K562 (cell line): ENCODE measurements around the gene NT5DC2. TPM values are rescaled to one million over a fixed set of nuclear protein-coding genes. Genes with fewer than 3 reads are reported as not detected.

Experiments
- ATAC-seq: fragments of 200-7000 bp; cut with Tn5 transposase; 3 replicates; pipeline ENCODE4 v1.9.1; 2020; ENCODE audit warnings: moderate library complexity
- BruUV-seq: library from RNA; stranded (reverse); fragments of 400-500 nt; replicated peaks from 2 replicates; lab custom pipeline; 2021; lab: Mats Ljungman, UMichigan
- CTCF ChIA-PET: fragments of 300-600 bp; formaldehyde crosslinking; extraction: SDS; loops from one replicate; lab custom pipeline; 2021; ENCODE audit warnings: low intra/inter-chr PET ratio; lab: Yijun Ruan, JAX
- POLR2A ChIA-PET: fragments of 300-600, 350-650 bp; sonication (Branson Sonifier 250); formaldehyde crosslinking; extraction: SDS; loops from one replicate; lab custom pipeline; 2021; ENCODE audit warnings: antibody characterized with exemption, inconsistent platforms; lab: Yijun Ruan, JAX
- DNase-seq, 4 experiments: peaks; one replicate each; pipeline versions ENCODE4 v3.0.0 to v3.0.0-alpha.2; 2011 to 2018; ENCODE audit warnings: low spot score in 3 of 4, mixed read lengths in 3 of 4; ENCODE audit errors: extremely low read depth in 1 of 4
- FAIRE-seq: peaks from 2 replicates; lab custom pipeline; 2011; peaks lifted over from hg19 to GRCh38; lab: Jason Lieb, UNC
- H2AFZ ChIP-seq: 2 replicates; pipeline ENCODE4 v1.6.0; 2011; ENCODE audit warnings: low read depth, low read length, control low read depth, inconsistent platforms
- H3K27ac ChIP-seq: fragments of 200-600 bp; 3 replicates; pipeline ENCODE4 v1.8.0; 2011; ENCODE audit warnings: low read depth, mild to moderate bottlenecking, control low read depth, inconsistent platforms, low read length, moderate library complexity, mixed read lengths; ENCODE audit errors: extremely low read depth
- H3K27me3 ChIP-seq, 2 experiments: fragments of 300-600 bp in 1 of 2; 2 replicates in 1 of 2; 3 replicates in 1 of 2; pipeline versions ENCODE4 v1.6.0 to v1.8.0; 2011; ENCODE audit warnings: inconsistent platforms in 2 of 2, low read length in 2 of 2, mild to moderate bottlenecking in 1 of 2, mixed read lengths in 1 of 2, moderate library complexity in 1 of 2; ENCODE audit not compliant: control insufficient read depth in 2 of 2, insufficient read depth in 2 of 2
- H3K36me3 ChIP-seq: fragments of 300-600 bp; 3 replicates; pipeline ENCODE4 v1.8.0; 2011; ENCODE audit warnings: mild to moderate bottlenecking, low read length, inconsistent platforms; ENCODE audit not compliant: control insufficient read depth, insufficient read depth
- H3K4me1 ChIP-seq, 2 experiments: fragments of 200-600 bp in 1 of 2; replicated peaks in 1 of 2; 2 replicates in 1 of 2; 3 replicates in 1 of 2; pipeline versions ENCODE4 v1.5.1 to v1.8.0; 2011; ENCODE audit warnings: inconsistent platforms in 2 of 2, low read length in 2 of 2, mild to moderate bottlenecking in 1 of 2, mixed read lengths in 1 of 2, moderate library complexity in 1 of 2; ENCODE audit not compliant: control insufficient read depth in 2 of 2, insufficient read depth in 2 of 2
- H3K4me2 ChIP-seq: 2 replicates; pipeline ENCODE4 v1.6.1; 2011; ENCODE audit warnings: low read length, control low read depth, inconsistent platforms, mixed read lengths; ENCODE audit not compliant: insufficient read depth
- H3K4me3 ChIP-seq: fragments of 200-600 bp; sonication (generic), shearing (Covaris generic); 2 replicates; pipeline ENCODE4 v1.5.1; 2016; ENCODE audit warnings: control low read depth, inconsistent platforms
- H3K79me2 ChIP-seq: fragments of 200-600 bp; 3 replicates; pipeline ENCODE4 v1.8.0; 2011; ENCODE audit warnings: low read length, inconsistent platforms; ENCODE audit not compliant: control insufficient read depth, insufficient read depth
- H3K9ac ChIP-seq, 2 experiments: 2 replicates each; pipeline versions ENCODE4 v1.6.0 to v1.6.1; 2011; ENCODE audit warnings: low read depth in 2 of 2, low read length in 2 of 2, control low read depth in 1 of 2, inconsistent platforms in 1 of 2, mild to moderate bottlenecking in 1 of 2, mixed read lengths in 1 of 2; ENCODE audit not compliant: insufficient read depth in 1 of 2
- H3K9me1 ChIP-seq: one replicate; pipeline ENCODE4 v1.6.0; 2011; ENCODE audit warnings: inconsistent platforms, mild to moderate bottlenecking, low read length, moderate library complexity; ENCODE audit not compliant: control insufficient read depth, insufficient read depth
- H3K9me3 ChIP-seq: replicated peaks from 2 replicates; pipeline ENCODE4 v1.5.1; 2011; ENCODE audit warnings: low read depth, low read length, inconsistent platforms; ENCODE audit not compliant: control insufficient read depth, insufficient read depth
- H4K20me1 ChIP-seq: replicated peaks from 2 replicates; pipeline ENCODE4 v1.6.1; 2011; ENCODE audit warnings: low read length, inconsistent platforms, mixed read lengths; ENCODE audit not compliant: control insufficient read depth, insufficient read depth
- CHCHD3 ChIP-seq: fragments of 250-450 bp; sonication (Bioruptor Pico); IDR thresholded peaks from 2 replicates; pipeline ENCODE4 v2.1.2; 2022; ENCODE audit warnings: mild to moderate bottlenecking
- NONO ChIP-seq, 2 experiments: fragments of 200-400 bp in 1 of 2; fragments of 450-650 bp in 1 of 2; formaldehyde crosslinking in 1 of 2; IDR thresholded peaks; 2 replicates each; pipeline ENCODE4 v1.6.1; 2017; ENCODE audit warnings: low read depth in 2 of 2, mild to moderate bottlenecking in 2 of 2, moderate library complexity in 2 of 2, low read length in 1 of 2
- POLR2B ChIP-seq: fragments of 450-650 bp; IDR thresholded peaks from 2 replicates; pipeline ENCODE4 v1.6.1; 2018; ENCODE audit warnings: low read depth; ENCODE audit not compliant: partially characterized antibody
- PURB ChIP-seq: sonication (generic); formaldehyde crosslinking; IDR thresholded peaks from 2 replicates; pipeline ENCODE4 v1.9.0; 2021; ENCODE audit warnings: low read depth, mild to moderate bottlenecking, missing genetic modification reagents
- ZC3H11A ChIP-seq: IDR thresholded peaks from 2 replicates; pipeline ENCODE4 v1.6.1; 2012; ENCODE audit warnings: low read depth, low read length, improper control_type of control experiment
- ZNF124 ChIP-seq: sonication (generic); formaldehyde crosslinking; IDR thresholded peaks from 2 replicates; pipeline ENCODE4 v1.8.1; 2022; ENCODE audit warnings: missing genetic modification reagents
- ZNF165 ChIP-seq: fragments of 250-450 bp; sonication (Bioruptor Pico); IDR thresholded peaks from 2 replicates; pipeline ENCODE4 v1.4.0; 2020; ENCODE audit warnings: borderline replicate concordance
- ZNF830 ChIP-seq: fragments of 250-450 bp; sonication (Bioruptor Pico); IDR thresholded peaks from 2 replicates; pipeline ENCODE4 v1.5.0; 2021; ENCODE audit warnings: mild to moderate bottlenecking
- WGBS: fragments of 100-300 bp; shearing (Covaris generic); methylation state at CpG from one replicate; pipeline ENCODE4 v1.1.6; 2016; ENCODE audit warnings: low coverage, mixed read lengths; ENCODE audit not compliant: insufficient coverage; ENCODE audit errors: missing lambda C conversion rate; 5-methylcytosine and 5-hydroxymethylcytosine counted together
- in situ Hi-C: fragments of 300-500 bp; cut with MboI; formaldehyde crosslinking; loops from 4 replicates; pipeline ENCODE4 v1.15.0; 2018; ENCODE audit warnings: inconsistent platforms, mixed read lengths
- intact Hi-C: fragments of 100-400 bp; cut with micrococcal nuclease; formaldehyde crosslinking; loops from 2 replicates; pipeline ENCODE4 v1.14.2; 2022
- polyA plus RNA-seq, 8 experiments: library from polyadenylated mRNA; depleted of rRNA in 4 of 8; stranded (reverse) in 5 of 8; unstranded in 3 of 8; fragments of >200 nt; fragmentation: Nextera tagmentation in 2 of 8; fragmentation: Illumina TruSeq in 1 of 8; extraction: Ambion mirVana in 2 of 8; extraction: Trizol in 1 of 8; gene quantifications; 2 replicates each; pipeline versions ENCODE4 v1.2.1 to v1.2.3, GENCODE V29; 2011 to 2014; ENCODE audit warnings: inconsistent platforms in 1 of 8, missing spikeins in 1 of 8
- total RNA-seq, 7 experiments: library from RNA; depleted of rRNA in 6 of 7; stranded (reverse); fragments of >200 nt in 6 of 7; fragmentation: Illumina TruSeq in 2 of 7; extraction: Trizol in 2 of 7; gene quantifications; 2 replicates each; pipeline versions ENCODE4 v1.2.1 to v1.2.3, GENCODE V29; 2011 to 2021; ENCODE audit warnings: low replicate concordance in 1 of 7
- TF ChIP-seq, protein P1 (sequence below): sonication (generic); formaldehyde crosslinking; IDR thresholded peaks from 2 replicates; pipeline ENCODE4 v1.8.1; 2023; ENCODE audit warnings: missing genetic modification reagents, mild to moderate bottlenecking, borderline replicate concordance
- TF ChIP-seq, protein P2 (sequence below): fragments of 450-650 bp; IDR thresholded peaks from 2 replicates; pipeline ENCODE4 v1.6.1; 2017; ENCODE audit warnings: mild to moderate bottlenecking, moderate library complexity
- TF ChIP-seq, protein P3 (sequence below), 2 experiments: fragments of 450-650 bp in 1 of 2; sonication (generic) in 1 of 2; formaldehyde crosslinking; conservative IDR thresholded peaks; 2 replicates each; pipeline versions ENCODE4 v1.4.0 to v1.8.1; 2020 to 2022; ENCODE audit warnings: mild to moderate bottlenecking in 1 of 2, missing genetic modification reagents in 1 of 2
- TF ChIP-seq, protein P4 (sequence below): sonication (generic); formaldehyde crosslinking; IDR thresholded peaks from 2 replicates; pipeline ENCODE4 v1.8.0; 2022; ENCODE audit warnings: missing genetic modification reagents, mild to moderate bottlenecking, borderline replicate concordance

Gene NT5DC2
- total and polyA plus RNA-seq, 9 of the 15 experiments (the other 6 are each of a cell fraction or from before 2014, with no cell fraction given): 25.6 to 168 (median 122) TPM

DNA sequence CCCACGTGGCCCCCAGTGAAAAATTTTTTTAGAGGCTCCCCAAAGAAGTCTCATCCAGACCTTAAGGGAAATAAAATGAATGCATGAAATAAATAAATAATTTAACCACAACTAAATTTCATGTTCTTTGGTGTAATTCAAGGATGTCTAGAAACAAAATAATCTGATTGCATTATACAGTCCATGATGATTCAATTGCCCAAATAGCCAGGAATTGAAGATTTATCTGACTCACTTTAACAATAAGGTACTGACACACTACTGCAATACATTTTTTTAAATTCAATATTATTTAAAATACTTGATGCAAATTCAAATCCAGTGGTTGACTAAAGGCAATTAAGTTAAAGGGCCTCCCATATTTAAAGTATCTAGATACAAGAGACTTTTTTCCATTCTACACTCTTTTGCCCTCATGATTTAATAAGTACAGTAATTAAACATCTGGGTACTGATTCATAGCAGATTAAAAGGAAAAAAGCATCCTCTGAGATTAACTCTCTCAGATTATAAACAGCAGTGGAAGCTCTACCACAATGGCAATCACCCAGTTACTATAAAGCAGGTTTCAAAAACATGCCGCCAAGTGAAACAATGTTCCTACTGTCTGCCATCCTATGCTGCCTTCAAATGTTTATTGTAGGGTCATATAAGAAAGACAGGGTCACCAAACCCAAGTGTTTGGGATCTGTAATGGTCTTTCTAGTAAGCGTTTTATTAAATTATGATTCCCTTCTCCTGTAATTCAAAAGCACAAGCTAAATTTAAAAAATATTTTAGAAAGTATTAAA, 12.6 kb upstream of the NT5DC2 start (continued):
- TF ChIP-seq, protein P1, sequence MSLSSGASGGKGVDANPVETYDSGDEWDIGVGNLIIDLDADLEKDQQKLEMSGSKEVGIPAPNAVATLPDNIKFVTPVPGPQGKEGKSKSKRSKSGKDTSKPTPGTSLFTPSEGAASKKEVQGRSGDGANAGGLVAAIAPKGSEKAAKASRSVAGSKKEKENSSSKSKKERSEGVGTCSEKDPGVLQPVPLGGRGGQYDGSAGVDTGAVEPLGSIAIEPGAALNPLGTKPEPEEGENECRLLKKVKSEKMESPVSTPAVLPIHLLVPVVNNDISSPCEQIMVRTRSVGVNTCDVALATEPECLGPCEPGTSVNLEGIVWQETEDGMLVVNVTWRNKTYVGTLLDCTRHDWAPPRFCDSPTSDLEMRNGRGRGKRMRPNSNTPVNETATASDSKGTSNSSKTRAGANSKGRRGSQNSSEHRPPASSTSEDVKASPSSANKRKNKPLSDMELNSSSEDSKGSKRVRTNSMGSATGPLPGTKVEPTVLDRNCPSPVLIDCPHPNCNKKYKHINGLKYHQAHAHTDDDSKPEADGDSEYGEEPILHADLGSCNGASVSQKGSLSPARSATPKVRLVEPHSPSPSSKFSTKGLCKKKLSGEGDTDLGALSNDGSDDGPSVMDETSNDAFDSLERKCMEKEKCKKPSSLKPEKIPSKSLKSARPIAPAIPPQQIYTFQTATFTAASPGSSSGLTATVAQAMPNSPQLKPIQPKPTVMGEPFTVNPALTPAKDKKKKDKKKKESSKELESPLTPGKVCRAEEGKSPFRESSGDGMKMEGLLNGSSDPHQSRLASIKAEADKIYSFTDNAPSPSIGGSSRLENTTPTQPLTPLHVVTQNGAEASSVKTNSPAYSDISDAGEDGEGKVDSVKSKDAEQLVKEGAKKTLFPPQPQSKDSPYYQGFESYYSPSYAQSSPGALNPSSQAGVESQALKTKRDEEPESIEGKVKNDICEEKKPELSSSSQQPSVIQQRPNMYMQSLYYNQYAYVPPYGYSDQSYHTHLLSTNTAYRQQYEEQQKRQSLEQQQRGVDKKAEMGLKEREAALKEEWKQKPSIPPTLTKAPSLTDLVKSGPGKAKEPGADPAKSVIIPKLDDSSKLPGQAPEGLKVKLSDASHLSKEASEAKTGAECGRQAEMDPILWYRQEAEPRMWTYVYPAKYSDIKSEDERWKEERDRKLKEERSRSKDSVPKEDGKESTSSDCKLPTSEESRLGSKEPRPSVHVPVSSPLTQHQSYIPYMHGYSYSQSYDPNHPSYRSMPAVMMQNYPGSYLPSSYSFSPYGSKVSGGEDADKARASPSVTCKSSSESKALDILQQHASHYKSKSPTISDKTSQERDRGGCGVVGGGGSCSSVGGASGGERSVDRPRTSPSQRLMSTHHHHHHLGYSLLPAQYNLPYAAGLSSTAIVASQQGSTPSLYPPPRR (CRISPR knock-in tag): no peak

DNA sequence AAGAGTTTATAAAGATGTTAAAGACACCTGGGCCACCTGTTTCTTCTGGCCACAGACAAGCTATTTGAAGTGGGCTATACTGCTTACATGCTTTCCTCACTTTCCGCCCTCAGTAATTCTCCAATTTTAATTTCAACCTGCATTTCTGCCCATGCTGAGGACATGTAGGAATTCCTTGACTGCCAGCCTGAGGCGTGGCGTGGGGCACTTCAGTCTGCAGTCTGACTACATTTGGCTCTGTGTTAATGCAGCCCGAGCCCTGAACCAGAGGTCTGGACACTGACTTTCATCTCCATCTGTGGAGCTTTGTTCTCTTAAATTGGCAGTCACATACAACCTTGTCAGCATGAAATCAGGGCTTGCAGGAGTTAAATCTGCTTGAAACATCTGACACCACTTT, 11.3 kb upstream of the NT5DC2 start:
- FAIRE-seq (no peak), ATAC-seq (no peak), DNase-seq (no peak)
- Histone ChIP-seq H3K9ac (no peak overlapping the region), H3K79me2 (peaks cover 16% of the 10 kb centered on the region; the same call in 2 of the 3 replicates), H3K27ac (no peak overlapping the region), H3K9me1 (no peaks in the 10 kb centered on the region), H4K20me1 (no peaks in the 10 kb centered on the region; the same call in 1 of the 2 replicates), H3K27me3 (no peaks in the 10 kb centered on the region), H3K4me1 (no peaks in the 10 kb centered on the region), H3K4me2 (no peak overlapping the region), H3K4me3 (no peak overlapping the region), H3K36me3 (peaks cover 57% of the 10 kb centered on the region; the same call in 2 of the 3 replicates), H3K9me3 (no peaks in the 10 kb centered on the region), H2AFZ (no peak overlapping the region)
- CTCF ChIA-PET: no interaction called here
- 98% methylated on average over 4 of the region's 4 CpGs for WGBS
- POLR2A ChIA-PET: interaction anchor here (1.3 kb wide), 1 partner anchor 9 kb away, joined by 4 read pairs; the partner anchor contains the start of gene UQCC5
- in situ Hi-C loops: no loop called here
- intact Hi-C loops: no loop called here
- BruUV-seq: no TSS peak
- TF ChIP-seq ZNF165 (CRISPR knock-in tag) (no peak), ZNF124 (no peak), CHCHD3 (CRISPR knock-in tag) (no peak), NONO (IDR thresholded peaks at IDR 0.05; ENCODE audit: low read depth in 2 of 2, low read length in 1 of 2) (no peak), ZC3H11A (no peak), ZNF830 (CRISPR knock-in tag) (no peak), PURB (CRISPR knock-in tag) (no peak), POLR2B (no peak)
- TF ChIP-seq, protein P2, sequence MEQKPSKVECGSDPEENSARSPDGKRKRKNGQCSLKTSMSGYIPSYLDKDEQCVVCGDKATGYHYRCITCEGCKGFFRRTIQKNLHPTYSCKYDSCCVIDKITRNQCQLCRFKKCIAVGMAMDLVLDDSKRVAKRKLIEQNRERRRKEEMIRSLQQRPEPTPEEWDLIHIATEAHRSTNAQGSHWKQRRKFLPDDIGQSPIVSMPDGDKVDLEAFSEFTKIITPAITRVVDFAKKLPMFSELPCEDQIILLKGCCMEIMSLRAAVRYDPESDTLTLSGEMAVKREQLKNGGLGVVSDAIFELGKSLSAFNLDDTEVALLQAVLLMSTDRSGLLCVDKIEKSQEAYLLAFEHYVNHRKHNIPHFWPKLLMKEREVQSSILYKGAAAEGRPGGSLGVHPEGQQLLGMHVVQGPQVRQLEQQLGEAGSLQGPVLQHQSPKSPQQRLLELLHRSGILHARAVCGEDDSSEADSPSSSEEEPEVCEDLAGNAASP: no peak
- TF ChIP-seq, protein P3, sequence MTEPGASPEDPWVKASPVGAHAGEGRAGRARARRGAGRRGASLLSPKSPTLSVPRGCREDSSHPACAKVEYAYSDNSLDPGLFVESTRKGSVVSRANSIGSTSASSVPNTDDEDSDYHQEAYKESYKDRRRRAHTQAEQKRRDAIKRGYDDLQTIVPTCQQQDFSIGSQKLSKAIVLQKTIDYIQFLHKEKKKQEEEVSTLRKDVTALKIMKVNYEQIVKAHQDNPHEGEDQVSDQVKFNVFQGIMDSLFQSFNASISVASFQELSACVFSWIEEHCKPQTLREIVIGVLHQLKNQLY (CRISPR knock-in tag; conservative IDR thresholded peaks at IDR 0.05): no peak
- TF ChIP-seq, protein P4, sequence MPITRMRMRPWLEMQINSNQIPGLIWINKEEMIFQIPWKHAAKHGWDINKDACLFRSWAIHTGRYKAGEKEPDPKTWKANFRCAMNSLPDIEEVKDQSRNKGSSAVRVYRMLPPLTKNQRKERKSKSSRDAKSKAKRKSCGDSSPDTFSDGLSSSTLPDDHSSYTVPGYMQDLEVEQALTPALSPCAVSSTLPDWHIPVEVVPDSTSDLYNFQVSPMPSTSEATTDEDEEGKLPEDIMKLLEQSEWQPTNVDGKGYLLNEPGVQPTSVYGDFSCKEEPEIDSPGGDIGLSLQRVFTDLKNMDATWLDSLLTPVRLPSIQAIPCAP: no peak
